Loucy (cell line): ENCODE results near the gene SLC2A4RG.

Experiments used
- CTCF ChIP-seq: fragments of 200-600 bp; sonication (generic); conservative IDR thresholded peaks from 2 replicates; pipeline ENCODE4 v1.5.1; 2014; ENCODE audit warnings: mild to moderate bottlenecking, antibody characterized with exemption, low read length
- EZH2phosphoT487 ChIP-seq: fragments of 200-600 bp; IDR thresholded peaks from 2 replicates; pipeline ENCODE4 v1.6.1; 2018; ENCODE audit warnings: antibody characterized with exemption, mild to moderate bottlenecking, moderate library complexity, borderline replicate concordance

GRCh38 chr20:63706027-63706695 is 33.4 kb upstream of the SLC2A4RG start:
- TF ChIP-seq CTCF (no peak), EZH2phosphoT487 (no peak)
